Keratinocyte (primary cell): ENCODE results near the gene METTL3. TPM values are rescaled to one million over a fixed set of nuclear protein-coding genes. Genes with fewer than 3 reads are reported as not detected.

Experiments
- DNase-seq: peaks from one replicate; pipeline ENCODE4 v3.0.0-alpha.2; 2011; ENCODE audit warnings: low read depth, missing footprints, low spot score
- FAIRE-seq: peaks from 2 replicates; lab custom pipeline; 2011; peaks lifted over from hg19 to GRCh38; lab: Jason Lieb, UNC
- H2AFZ ChIP-seq: 2 replicates; pipeline ENCODE4 v1.6.0; 2012; ENCODE audit warnings: low read length, control low read depth, inconsistent platforms; ENCODE audit not compliant: control insufficient read depth
- H3K27ac ChIP-seq: 2 replicates; pipeline ENCODE4 v1.5.1; 2011; ENCODE audit warnings: low read length; ENCODE audit not compliant: control insufficient read depth, insufficient read depth
- H3K27me3 ChIP-seq: 3 replicates; pipeline ENCODE4 v1.6.0; 2011; ENCODE audit warnings: low read length; ENCODE audit not compliant: control insufficient read depth, insufficient read depth; ENCODE audit errors: extremely low read depth
- H3K36me3 ChIP-seq, 2 experiments: 2 replicates in 1 of 2; 3 replicates in 1 of 2; pipeline ENCODE4 v1.5.1; 2011; ENCODE audit warnings: low read length in 2 of 2, mild to moderate bottlenecking in 1 of 2; ENCODE audit not compliant: control insufficient read depth in 2 of 2, insufficient read depth in 2 of 2; ENCODE audit errors: extremely low read depth in 1 of 2
- H3K4me1 ChIP-seq: 3 replicates; pipeline ENCODE4 v1.5.1; 2011; ENCODE audit warnings: low read length; ENCODE audit not compliant: control insufficient read depth, insufficient read depth; ENCODE audit errors: extremely low read depth
- H3K4me2 ChIP-seq: 3 replicates; pipeline ENCODE4 v1.6.0; 2011; ENCODE audit warnings: low read depth, low read length; ENCODE audit not compliant: control insufficient read depth, insufficient read depth; ENCODE audit errors: extremely low read depth
- H3K4me3 ChIP-seq, 3 experiments: fragments of 200-600 bp in 1 of 3; sonication (generic) in 1 of 3; 2 replicates in 2 of 3; 3 replicates in 1 of 3; pipeline ENCODE4 v1.5.1; 2011 to 2016; ENCODE audit warnings: low read length in 3 of 3, mild to moderate bottlenecking in 3 of 3, control low read depth in 2 of 3, inconsistent platforms in 1 of 3, low read depth in 1 of 3, mixed read lengths in 1 of 3, mixed run types in 1 of 3, moderate library complexity in 1 of 3; ENCODE audit not compliant: control insufficient read depth in 2 of 3, insufficient read depth in 2 of 3; ENCODE audit errors: extremely low read depth in 1 of 3
- H3K79me2 ChIP-seq: 2 replicates; pipeline ENCODE4 v1.6.0; 2012; ENCODE audit warnings: low read length; ENCODE audit not compliant: control insufficient read depth, insufficient read depth
- H3K9ac ChIP-seq: 3 replicates; pipeline ENCODE4 v1.6.0; 2011; ENCODE audit warnings: low read length; ENCODE audit not compliant: control insufficient read depth, insufficient read depth; ENCODE audit errors: extremely low read depth
- H3K9me1 ChIP-seq: 3 replicates; pipeline ENCODE4 v1.6.0; 2011; ENCODE audit warnings: low read length; ENCODE audit not compliant: control insufficient read depth, insufficient read depth; ENCODE audit errors: extremely low read depth
- H3K9me3 ChIP-seq: 2 replicates; pipeline ENCODE4 v1.5.1; 2012; ENCODE audit warnings: low read depth, low read length; ENCODE audit not compliant: control insufficient read depth
- H4K20me1 ChIP-seq: 3 replicates; pipeline ENCODE4 v1.6.0; 2011; ENCODE audit warnings: low read length; ENCODE audit not compliant: control insufficient read depth, insufficient read depth; ENCODE audit errors: extremely low read depth
- EZH2 ChIP-seq: IDR thresholded peaks from one replicate; pipeline ENCODE4 v1.6.1; 2012; ENCODE audit warnings: inconsistent platforms, mild to moderate bottlenecking, low read length, moderate library complexity
- dilution Hi-C: fragments of 300-500 bp; cut with MboI; formaldehyde crosslinking; loops from one replicate; pipeline ENCODE4 v1.7.0; 2020; ENCODE audit warnings: low sequenced_read_pairs; ENCODE audit not compliant: extremely low pct_ligation_motif_present
- polyA plus RNA-seq, 5 experiments: library from polyadenylated mRNA; depleted of rRNA in 3 of 5; stranded (reverse) in 3 of 5; stranded (forward) in 1 of 5; unstranded in 1 of 5; fragments of >200 nt; gene quantifications; 1 replicate in 1 of 5; 2 replicates in 3 of 5; 3 replicates in 1 of 5; pipeline versions ENCODE4 v1.2.1 to v1.2.3, GENCODE V29; 2011 to 2012; ENCODE audit warnings: missing spikeins in 2 of 5, low read depth in 1 of 5, low replicate concordance in 1 of 5
- TF ChIP-seq, protein P1 (sequence below), 3 experiments: IDR thresholded peaks in 1 of 3; conservative IDR thresholded peaks in 1 of 3; optimal IDR thresholded peaks in 1 of 3; 2 replicates in 2 of 3; 3 replicates in 1 of 3; pipeline versions ENCODE3 to v1.5.1; 2011; ENCODE audit warnings: low read length in 3 of 3, mild to moderate bottlenecking in 3 of 3, moderate library complexity in 2 of 3, control low read depth in 1 of 3, inconsistent platforms in 1 of 3; ENCODE audit not compliant: insufficient read depth in 2 of 3; ENCODE audit errors: extremely low read depth in 1 of 3

The METTL3 gene
- polyA plus RNA-seq, 1 donor (not counting 4 experiments of a cell fraction or from before 2014, with no cell fraction given) = 99.7 TPM

- no peak overlapping the region for H3K4me3 ChIP-seq
- no peaks in the 10 kb centered on the region for H3K79me2 ChIP-seq
- H3K4me1 ChIP-seq = no peaks in the 10 kb centered on the region
- dilution Hi-C loops = no loop called here
- no peaks in the 10 kb centered on the region for H3K9me1 ChIP-seq
- no peak for FAIRE-seq
- no peak overlapping the region for H3K4me2 ChIP-seq
- peaks cover 0 to 3% of the 10 kb centered on the region in 2 experiments for H3K36me3 ChIP-seq
- no peaks in the 10 kb centered on the region for H3K27me3 ChIP-seq
- H3K27ac ChIP-seq = no peak overlapping the region
- no peak overlapping the region for H2AFZ ChIP-seq
- H4K20me1 ChIP-seq = no peaks in the 10 kb centered on the region
- no peak for DNase-seq
- H3K9me3 ChIP-seq = no peaks in the 10 kb centered on the region
- no peak overlapping the region for H3K9ac ChIP-seq
- TF ChIP-seq, protein P1, sequence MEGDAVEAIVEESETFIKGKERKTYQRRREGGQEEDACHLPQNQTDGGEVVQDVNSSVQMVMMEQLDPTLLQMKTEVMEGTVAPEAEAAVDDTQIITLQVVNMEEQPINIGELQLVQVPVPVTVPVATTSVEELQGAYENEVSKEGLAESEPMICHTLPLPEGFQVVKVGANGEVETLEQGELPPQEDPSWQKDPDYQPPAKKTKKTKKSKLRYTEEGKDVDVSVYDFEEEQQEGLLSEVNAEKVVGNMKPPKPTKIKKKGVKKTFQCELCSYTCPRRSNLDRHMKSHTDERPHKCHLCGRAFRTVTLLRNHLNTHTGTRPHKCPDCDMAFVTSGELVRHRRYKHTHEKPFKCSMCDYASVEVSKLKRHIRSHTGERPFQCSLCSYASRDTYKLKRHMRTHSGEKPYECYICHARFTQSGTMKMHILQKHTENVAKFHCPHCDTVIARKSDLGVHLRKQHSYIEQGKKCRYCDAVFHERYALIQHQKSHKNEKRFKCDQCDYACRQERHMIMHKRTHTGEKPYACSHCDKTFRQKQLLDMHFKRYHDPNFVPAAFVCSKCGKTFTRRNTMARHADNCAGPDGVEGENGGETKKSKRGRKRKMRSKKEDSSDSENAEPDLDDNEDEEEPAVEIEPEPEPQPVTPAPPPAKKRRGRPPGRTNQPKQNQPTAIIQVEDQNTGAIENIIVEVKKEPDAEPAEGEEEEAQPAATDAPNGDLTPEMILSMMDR (optimal IDR thresholded peaks at IDR 0.05 in 1 of 3, IDR thresholded peaks at IDR 0.05 in 1 of 3, conservative IDR thresholded peaks at IDR 0.05 in 1 of 3; ENCODE audit: extremely low read depth in 1 of 3, insufficient read depth in 2 of 3, low read length in 3 of 3) = no peak
- TF ChIP-seq EZH2 = no peak
These were observed 43.5 kb downstream of the METTL3 start for GRCh38 chr14:21467616-21468015.

DNA sequence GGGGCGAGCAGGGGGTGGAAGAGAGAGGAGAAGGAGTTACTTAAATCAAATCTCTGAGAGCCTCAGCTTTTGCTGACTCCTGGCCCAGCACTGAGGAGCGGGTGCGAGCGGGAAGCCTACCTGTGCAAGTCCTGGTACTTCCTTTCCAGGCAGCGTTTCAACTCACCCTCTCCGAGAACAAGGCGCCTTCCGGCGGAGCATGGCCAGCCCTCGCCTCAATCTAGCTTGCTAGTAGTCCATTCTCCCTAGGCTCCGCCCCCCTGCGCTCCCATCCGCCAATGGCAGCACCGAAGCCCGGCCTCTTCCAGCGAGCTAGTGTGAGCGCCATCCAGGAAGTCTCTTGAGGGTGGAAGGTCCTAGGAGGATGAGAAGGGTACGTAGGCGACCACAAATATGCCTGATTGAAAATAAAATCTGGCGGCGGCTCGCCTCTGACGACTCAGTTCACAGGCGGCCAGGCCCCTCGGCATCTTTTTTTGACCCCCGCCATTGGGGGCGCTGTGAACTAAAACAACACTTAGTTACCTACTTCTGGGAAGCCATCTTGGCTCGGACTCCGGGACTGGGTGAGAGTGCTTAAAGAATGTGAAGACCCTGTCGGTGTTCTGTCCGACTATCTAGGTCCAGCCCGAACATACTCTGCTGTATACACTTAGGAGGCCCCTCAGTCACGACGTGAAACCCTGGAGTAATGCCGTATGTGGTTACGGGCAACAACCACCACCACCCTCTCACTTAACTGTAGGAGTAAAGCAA lies 55.0 kb downstream of the METTL3 start, which contains the start of gene CHD8:
CHD8 (minus strand) TSS at position 212 of the 756 bp plus-strand sequence. CDS start 24,480 bp downstream, outside the sequence.
- Histone ChIP-seq H3K9ac (peak within 1 kb of the TSS; percentile 96), H3K27me3 (no peaks in the 10 kb centered on the region), H2AFZ (peak within 1 kb of the TSS; percentile 98), H3K9me1 (no peaks in the 10 kb centered on the region), H3K27ac (peak within 1 kb of the TSS; percentile 87), H4K20me1 (no peaks in the 10 kb centered on the region), H3K36me3 (peaks cover 0 to 2% of the 10 kb centered on the region in 2 experiments), H3K9me3 (no peaks in the 10 kb centered on the region), H3K4me3 (peak within 1 kb of the TSS; percentile 94 to 98 (median 95)), H3K79me2 (peaks cover 47% of the 10 kb centered on the region), H3K4me1 (peaks cover 9% of the 10 kb centered on the region), H3K4me2 (peak within 1 kb of the TSS; percentile 96)
- TF ChIP-seq EZH2 = no peak
- TF ChIP-seq, protein P1 (optimal IDR thresholded peaks at IDR 0.05 in 1 of 3, IDR thresholded peaks at IDR 0.05 in 1 of 3, conservative IDR thresholded peaks at IDR 0.05 in 1 of 3; ENCODE audit: extremely low read depth in 1 of 3, insufficient read depth in 2 of 3, low read length in 3 of 3) = peak; percentile 51 to 74 (median 69)
- DNase-seq (peak; percentile 99), FAIRE-seq (peak; percentile 64)
- dilution Hi-C loops = no loop called here
